Neural cell (in vitro differentiated cells): ENCODE data around the gene RHOBTB3. TPM values are rescaled to one million over a fixed set of nuclear protein-coding genes. Genes with fewer than 3 reads are reported as not detected.
"Not testable (repeated sequence)": the region's sequence is repeated elsewhere in the genome, so short reads cannot be mapped to it uniquely, and the experiment has no call there.

ENCODE experiments used
- H2AFZ ChIP-seq: fragments of 200-600, 300-800 bp; sonication (generic), shearing (Covaris generic); 2 replicates; pipeline ENCODE4 v1.6.0; 2014; ENCODE audit warnings: low read depth, mild to moderate bottlenecking, antibody characterized with exemption, low read length, moderate library complexity
- H3F3A ChIP-seq: fragments of 200-600 bp; shearing (Covaris generic); 2 replicates; pipeline ENCODE4 v1.6.1; 2016; ENCODE audit warnings: mild to moderate bottlenecking, moderate library complexity, mixed read lengths, antibody characterized with exemption, low read length; ENCODE audit not compliant: insufficient read depth, poor library complexity, severe bottlenecking
- H3K27ac ChIP-seq: fragments of 200-600, 300-800 bp; sonication (generic), shearing (Covaris generic); 2 replicates; pipeline ENCODE4 v1.5.1; 2014; ENCODE audit warnings: mild to moderate bottlenecking, low read length, moderate library complexity
- H3K27me3 ChIP-seq: fragments of 300-800, 200-600 bp; sonication (generic), shearing (Covaris generic); 2 replicates; pipeline ENCODE4 v1.6.0; 2014; ENCODE audit warnings: mild to moderate bottlenecking, low read depth, low read length, moderate library complexity; ENCODE audit not compliant: insufficient read depth
- H3K36me3 ChIP-seq: fragments of 300-800, 200-600 bp; sonication (generic), shearing (Covaris generic); 2 replicates; pipeline ENCODE4 v1.5.1; 2014; ENCODE audit warnings: mild to moderate bottlenecking, antibody characterized with exemption, low read length, moderate library complexity; ENCODE audit not compliant: insufficient read depth
- H3K4me2 ChIP-seq: fragments of 300-800, 200-600 bp; sonication (generic), shearing (Covaris generic); 2 replicates; pipeline ENCODE4 v1.6.0; 2014; ENCODE audit warnings: mild to moderate bottlenecking, low read length
- H3K4me3 ChIP-seq: fragments of 300-800, 200-600 bp; sonication (generic), shearing (Covaris generic); 2 replicates; pipeline ENCODE4 v1.5.1; 2014; ENCODE audit warnings: mild to moderate bottlenecking, low read length, moderate library complexity
- H3K79me2 ChIP-seq: fragments of 200-600 bp; shearing (Covaris generic); replicated peaks from 2 replicates; pipeline ENCODE4 v1.6.0; 2014; ENCODE audit warnings: mild to moderate bottlenecking, low read length, moderate library complexity; ENCODE audit not compliant: insufficient read depth
- H3K9ac ChIP-seq: fragments of 300-800, 200-600 bp; sonication (generic), shearing (Covaris generic); 2 replicates; pipeline ENCODE4 v1.6.1; 2016; ENCODE audit warnings: mild to moderate bottlenecking, low read length, mixed read lengths
- H3K9me2 ChIP-seq: fragments of 200-600 bp; shearing (Covaris generic); 2 replicates; pipeline ENCODE4 v1.6.1; 2016; ENCODE audit warnings: mild to moderate bottlenecking, low read length, mixed read lengths; ENCODE audit not compliant: insufficient read depth
- H3K9me3 ChIP-seq: fragments of 200-600, 300-800 bp; sonication (generic), shearing (Covaris generic); 2 replicates; pipeline ENCODE4 v1.6.1; 2016; ENCODE audit warnings: mild to moderate bottlenecking, mixed run types, low read length, moderate library complexity, mixed read lengths
- H4K20me1 ChIP-seq: fragments of 200-600 bp; shearing (Covaris generic); 2 replicates; pipeline ENCODE4 v1.6.1; 2016; ENCODE audit warnings: mild to moderate bottlenecking, mixed run types; ENCODE audit not compliant: insufficient read depth
- EP300 ChIP-seq: fragments of 450-650 bp; conservative IDR thresholded peaks from 2 replicates; pipeline ENCODE4 v1.6.1; 2014; ENCODE audit warnings: antibody characterized with exemption, mild to moderate bottlenecking, moderate library complexity; ENCODE audit not compliant: poor library complexity, severe bottlenecking
- EZH2 ChIP-seq: fragments of 200-600, 300-800 bp; shearing (Covaris generic), sonication (generic); IDR thresholded peaks from 2 replicates; pipeline ENCODE4 v1.6.1; 2014; ENCODE audit warnings: antibody characterized with exemption, low read length, borderline replicate concordance, mild to moderate bottlenecking; ENCODE audit not compliant: insufficient read depth, poor library complexity, severe bottlenecking
- MXI1 ChIP-seq: fragments of 450-650 bp; conservative IDR thresholded peaks from 2 replicates; pipeline ENCODE4 v1.6.1; 2014; ENCODE audit warnings: antibody characterized with exemption, mild to moderate bottlenecking; ENCODE audit not compliant: poor library complexity, severe bottlenecking
- POLR2AphosphoS5 ChIP-seq: IDR thresholded peaks from 2 replicates; pipeline ENCODE4 v1.6.1; 2012
- RAD21 ChIP-seq: fragments of 450-650 bp; conservative IDR thresholded peaks from 2 replicates; pipeline ENCODE4 v1.6.1; 2014; ENCODE audit warnings: antibody characterized with exemption, mild to moderate bottlenecking, moderate library complexity
- SMC3 ChIP-seq: fragments of 450-650 bp; conservative IDR thresholded peaks from 2 replicates; pipeline ENCODE4 v1.6.1; 2014; ENCODE audit warnings: antibody characterized with exemption, mild to moderate bottlenecking, moderate library complexity; ENCODE audit not compliant: poor library complexity
- TAF1 ChIP-seq: IDR thresholded peaks from 2 replicates; pipeline ENCODE4 v1.6.1; 2012; ENCODE audit warnings: low read depth
- polyA plus RNA-seq: library from polyadenylated mRNA; depleted of rRNA; stranded (reverse); fragments of >200 nt; gene quantifications from 2 replicates; pipeline ENCODE4 v1.2.3, GENCODE V29; 2014
- TF ChIP-seq, protein P1 (sequence below): fragments of 450-650 bp; IDR thresholded peaks from 2 replicates; pipeline ENCODE4 v1.5.1; 2014; ENCODE audit warnings: antibody characterized with exemption, mild to moderate bottlenecking, moderate library complexity; ENCODE audit not compliant: poor library complexity, severe bottlenecking
- TF ChIP-seq, protein P2 (sequence below): IDR thresholded peaks from 2 replicates; pipeline ENCODE4 v1.6.1; 2012; ENCODE audit warnings: borderline replicate concordance

Gene RHOBTB3
- polyA plus RNA-seq, 1 donor from 2014 or later, result 99.4 TPM

DNA sequence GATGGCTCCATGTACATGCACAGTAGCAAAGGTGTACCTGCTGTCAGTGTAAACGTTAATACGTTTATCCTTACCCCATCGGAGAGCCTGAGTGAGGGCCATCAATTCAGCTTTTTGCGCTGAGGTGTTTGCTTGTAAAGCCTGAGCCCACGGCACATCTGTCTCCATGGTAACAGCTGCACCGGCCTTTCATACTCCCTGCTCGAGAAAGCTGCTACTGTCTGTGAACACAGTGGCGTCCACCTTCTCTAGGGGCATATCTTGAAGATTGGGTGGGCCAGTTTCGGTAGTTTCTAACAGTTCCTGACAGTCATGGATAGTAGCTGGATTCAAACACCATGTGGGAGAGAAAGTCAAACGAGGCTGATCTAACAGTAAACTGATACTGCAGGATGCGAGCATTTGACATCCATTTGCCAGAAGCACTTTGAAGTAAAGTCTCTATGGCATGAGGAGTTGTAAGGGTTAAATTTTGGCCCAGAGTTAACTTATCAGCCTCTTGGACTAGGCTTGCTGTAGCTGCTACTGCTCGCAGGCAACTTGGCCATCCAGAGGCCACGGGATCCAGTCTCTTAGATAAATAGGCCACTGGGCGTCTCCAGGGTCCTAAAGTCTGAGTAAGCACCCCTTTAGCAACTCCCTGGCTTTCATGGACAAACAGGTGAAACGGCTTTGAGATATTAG, 21.0 kb upstream of the RHOBTB3 start:
- Histone ChIP-seq H3K27ac (no peak overlapping the region), H3K4me3 (peak overlapping the region; percentile 43), H3K79me2 (no peaks in the 10 kb centered on the region), H3K9me2 (no peaks in the 10 kb centered on the region), H3K9ac (no peak overlapping the region), H4K20me1 (no peaks in the 10 kb centered on the region), H2AFZ (no peak overlapping the region), H3K36me3 (no peaks in the 10 kb centered on the region), H3K4me2 (no peak overlapping the region), H3K27me3 (peaks cover 12% of the 10 kb centered on the region), H3K9me3 (no peaks in the 10 kb centered on the region), H3F3A (no peaks in the 10 kb centered on the region)
- TF ChIP-seq EZH2, result no peak
- TF ChIP-seq, protein P1, sequence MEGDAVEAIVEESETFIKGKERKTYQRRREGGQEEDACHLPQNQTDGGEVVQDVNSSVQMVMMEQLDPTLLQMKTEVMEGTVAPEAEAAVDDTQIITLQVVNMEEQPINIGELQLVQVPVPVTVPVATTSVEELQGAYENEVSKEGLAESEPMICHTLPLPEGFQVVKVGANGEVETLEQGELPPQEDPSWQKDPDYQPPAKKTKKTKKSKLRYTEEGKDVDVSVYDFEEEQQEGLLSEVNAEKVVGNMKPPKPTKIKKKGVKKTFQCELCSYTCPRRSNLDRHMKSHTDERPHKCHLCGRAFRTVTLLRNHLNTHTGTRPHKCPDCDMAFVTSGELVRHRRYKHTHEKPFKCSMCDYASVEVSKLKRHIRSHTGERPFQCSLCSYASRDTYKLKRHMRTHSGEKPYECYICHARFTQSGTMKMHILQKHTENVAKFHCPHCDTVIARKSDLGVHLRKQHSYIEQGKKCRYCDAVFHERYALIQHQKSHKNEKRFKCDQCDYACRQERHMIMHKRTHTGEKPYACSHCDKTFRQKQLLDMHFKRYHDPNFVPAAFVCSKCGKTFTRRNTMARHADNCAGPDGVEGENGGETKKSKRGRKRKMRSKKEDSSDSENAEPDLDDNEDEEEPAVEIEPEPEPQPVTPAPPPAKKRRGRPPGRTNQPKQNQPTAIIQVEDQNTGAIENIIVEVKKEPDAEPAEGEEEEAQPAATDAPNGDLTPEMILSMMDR, result no peak
- no peak for TF ChIP-seq EP300
- TF ChIP-seq MXI1, result no peak

DNA sequence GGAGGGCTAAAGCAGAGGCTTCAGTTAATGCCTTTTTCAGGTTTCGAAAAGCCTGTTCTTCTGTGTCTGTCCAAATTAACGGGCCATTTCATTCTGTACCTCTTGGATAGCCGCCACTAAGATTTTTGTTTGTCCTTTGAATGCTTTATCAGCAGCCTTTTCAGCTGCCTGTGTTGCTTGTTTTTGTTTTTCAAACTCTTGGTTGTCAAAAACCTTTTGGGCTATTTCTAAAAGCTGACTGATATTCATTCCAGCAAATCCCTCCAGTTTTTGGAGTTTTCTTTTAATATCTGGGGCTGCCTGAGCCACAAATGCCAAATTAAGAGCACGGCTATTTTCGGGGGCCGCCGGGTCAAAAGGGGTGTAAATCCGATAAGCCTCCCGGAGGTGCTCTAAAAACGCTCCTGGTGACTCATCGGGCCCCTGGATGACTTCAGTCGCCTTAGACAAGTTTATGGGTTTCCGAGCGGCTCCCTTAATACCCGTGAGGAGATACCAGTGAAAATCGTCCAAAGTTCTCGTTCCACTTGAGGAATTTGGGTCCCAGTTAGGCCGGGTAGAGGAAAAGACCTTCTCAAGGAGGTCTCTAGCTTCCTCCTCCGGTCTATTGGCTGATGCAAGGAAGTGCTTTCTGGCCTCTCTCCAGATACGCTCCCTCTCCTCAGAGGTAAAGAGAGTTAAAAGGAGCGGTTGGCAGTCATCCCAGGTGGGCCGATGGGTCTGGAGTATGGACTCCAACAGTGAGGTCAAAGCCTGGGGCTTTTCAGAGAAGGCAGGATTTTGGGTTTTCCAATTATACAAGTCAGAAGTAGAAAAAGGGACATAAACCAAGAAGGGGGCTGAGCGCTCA, 20.3 kb upstream of the RHOBTB3 start:
- H3F3A ChIP-seq, H3K4me3 ChIP-seq, H3K9me3 ChIP-seq, H3K9me2 ChIP-seq, H2AFZ ChIP-seq, H3K79me2 ChIP-seq, H3K36me3 ChIP-seq, H3K27ac ChIP-seq, H3K4me2 ChIP-seq, H3K9ac ChIP-seq, H4K20me1 ChIP-seq: not testable (repeated sequence)
- H3K27me3 ChIP-seq, result peaks cover 12% of the 10 kb centered on the region

DNA sequence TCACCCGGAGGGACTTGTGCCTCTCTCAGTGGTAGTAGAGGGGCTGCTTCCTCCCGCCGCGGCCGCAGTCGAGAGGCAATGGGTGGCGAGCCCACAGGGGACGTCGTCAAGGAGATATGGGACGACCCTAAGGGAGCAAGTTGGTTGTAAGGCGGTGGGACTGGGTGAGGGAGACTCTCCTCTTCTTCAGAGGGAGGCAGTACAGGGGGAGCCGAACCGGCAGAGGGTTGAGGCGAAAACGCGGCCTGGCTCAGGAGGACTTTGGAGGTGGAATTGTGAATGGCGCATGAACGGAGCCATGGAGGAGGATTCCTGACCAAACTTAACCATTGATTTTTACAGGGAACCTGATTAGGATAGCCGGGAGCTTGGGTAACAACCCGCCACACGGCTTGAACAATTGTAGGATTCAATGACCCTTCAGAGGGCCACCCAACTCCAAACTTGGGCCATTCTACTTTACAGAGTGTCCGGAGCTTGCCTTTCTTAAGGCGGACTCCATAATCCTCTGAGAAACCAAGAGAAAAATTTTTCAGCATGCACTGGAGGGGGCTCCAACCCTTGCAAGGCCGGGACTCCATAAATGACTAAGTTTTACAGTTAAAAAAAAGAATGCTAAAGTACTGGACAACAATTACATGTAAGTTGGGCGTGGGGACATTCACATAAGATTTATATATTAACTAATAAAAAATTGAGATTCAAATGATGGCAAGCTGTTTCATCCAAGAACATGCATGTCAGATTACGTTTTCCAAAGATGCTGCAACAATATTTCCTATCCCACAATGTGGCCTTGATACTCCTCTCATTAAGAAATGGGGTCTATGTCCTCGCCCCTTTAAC, 19.4 kb upstream of the RHOBTB3 start:
- Histone ChIP-seq H4K20me1 (no peaks in the 10 kb centered on the region), H3K9me2 (no peaks in the 10 kb centered on the region), H3F3A (no peaks in the 10 kb centered on the region), H3K27me3 (peaks cover 12% of the 10 kb centered on the region), H3K4me3 (no peak overlapping the region), H3K27ac (no peak overlapping the region), H2AFZ (no peak overlapping the region), H3K36me3 (no peaks in the 10 kb centered on the region), H3K9ac (no peak overlapping the region), H3K9me3 (no peaks in the 10 kb centered on the region), H3K79me2 (no peaks in the 10 kb centered on the region), H3K4me2 (no peak overlapping the region)
- TF ChIP-seq EP300 (no peak), TAF1 (no peak), EZH2 (no peak), SMC3 (no peak), MXI1 (no peak), POLR2AphosphoS5 (no peak), RAD21 (no peak)
- TF ChIP-seq, protein P2, sequence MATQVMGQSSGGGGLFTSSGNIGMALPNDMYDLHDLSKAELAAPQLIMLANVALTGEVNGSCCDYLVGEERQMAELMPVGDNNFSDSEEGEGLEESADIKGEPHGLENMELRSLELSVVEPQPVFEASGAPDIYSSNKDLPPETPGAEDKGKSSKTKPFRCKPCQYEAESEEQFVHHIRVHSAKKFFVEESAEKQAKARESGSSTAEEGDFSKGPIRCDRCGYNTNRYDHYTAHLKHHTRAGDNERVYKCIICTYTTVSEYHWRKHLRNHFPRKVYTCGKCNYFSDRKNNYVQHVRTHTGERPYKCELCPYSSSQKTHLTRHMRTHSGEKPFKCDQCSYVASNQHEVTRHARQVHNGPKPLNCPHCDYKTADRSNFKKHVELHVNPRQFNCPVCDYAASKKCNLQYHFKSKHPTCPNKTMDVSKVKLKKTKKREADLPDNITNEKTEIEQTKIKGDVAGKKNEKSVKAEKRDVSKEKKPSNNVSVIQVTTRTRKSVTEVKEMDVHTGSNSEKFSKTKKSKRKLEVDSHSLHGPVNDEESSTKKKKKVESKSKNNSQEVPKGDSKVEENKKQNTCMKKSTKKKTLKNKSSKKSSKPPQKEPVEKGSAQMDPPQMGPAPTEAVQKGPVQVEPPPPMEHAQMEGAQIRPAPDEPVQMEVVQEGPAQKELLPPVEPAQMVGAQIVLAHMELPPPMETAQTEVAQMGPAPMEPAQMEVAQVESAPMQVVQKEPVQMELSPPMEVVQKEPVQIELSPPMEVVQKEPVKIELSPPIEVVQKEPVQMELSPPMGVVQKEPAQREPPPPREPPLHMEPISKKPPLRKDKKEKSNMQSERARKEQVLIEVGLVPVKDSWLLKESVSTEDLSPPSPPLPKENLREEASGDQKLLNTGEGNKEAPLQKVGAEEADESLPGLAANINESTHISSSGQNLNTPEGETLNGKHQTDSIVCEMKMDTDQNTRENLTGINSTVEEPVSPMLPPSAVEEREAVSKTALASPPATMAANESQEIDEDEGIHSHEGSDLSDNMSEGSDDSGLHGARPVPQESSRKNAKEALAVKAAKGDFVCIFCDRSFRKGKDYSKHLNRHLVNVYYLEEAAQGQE, result no peak
- TF ChIP-seq, protein P1, result no peak
